Left renal pelvis (tissue), 4 donors: ENCODE measurements around the gene TM4SF4. TPM values are rescaled to one million over a fixed set of nuclear protein-coding genes. Genes with fewer than 3 reads are reported as not detected.

ENCODE experiments used
- DNase-seq, 4 donors: peaks; one replicate each; pipeline ENCODE4 v3.0.0-alpha.2; 2013; ENCODE audit warnings: low read depth in 4 of 4, low spot score in 3 of 4
- polyA plus RNA-seq, 4 donors: library from polyadenylated mRNA; unstranded; fragments of 120-200 nt; gene quantifications; one replicate each; pipeline ENCODE4 v1.2.1, GENCODE V29; 2013; ENCODE audit not compliant: insufficient read length in 4 of 4

TM4SF4 gene
- polyA plus RNA-seq, 4 donors: 0.76 to 2.8 (median 2.6) TPM

- no peak for DNase-seq
These were observed 66.6 kb downstream of the TM4SF4 start for GRCh38 chr3:149541091-149541491.

GRCh38 chr3:149542375-149543312 is 68.1 kb downstream of the TM4SF4 start:
- DNase-seq: no peak

- no peak for DNase-seq
These were observed 70.6 kb downstream of the TM4SF4 start for GRCh38 chr3:149545049-149545448.

GRCh38 chr3:149547413-149547812 is 72.9 kb downstream of the TM4SF4 start:
- DNase-seq: no peak

- DNase-seq: no peak
These were observed 73.6 kb downstream of the TM4SF4 start for GRCh38 chr3:149547954-149548668.

- DNase-seq: no peak
These were observed 74.2 kb downstream of the TM4SF4 start for GRCh38 chr3:149548669-149549065.

- DNase-seq: no peak
These were observed 77.0 kb downstream of the TM4SF4 start for GRCh38 chr3:149551500-149551899.

GRCh38 chr3:149552700-149553099 is 78.2 kb downstream of the TM4SF4 start:
- no peak for DNase-seq

Other genes with a start within 250 kb of the TM4SF4 start
- gene TM4SF18, start 141.1 kb upstream of the TM4SF4 start, polyA plus RNA-seq: 10 to 100 TPM; 14.2 to 37.3 (median 25.0) TPM
- gene TM4SF1, start 97.0 kb upstream of the TM4SF4 start, polyA plus RNA-seq: 10 to 100 TPM; 56.5 to 84.8 (median 66.2) TPM
- gene WWTR1, start 183.3 kb downstream of the TM4SF4 start, polyA plus RNA-seq: 100 to 1,000 TPM in 1 of 4 donors, 10 to 100 TPM in 3; 70.2 to 108 (median 92.4) TPM